Measurements from ENCODE around the gene FGGY.

FGGY gene

DNA sequence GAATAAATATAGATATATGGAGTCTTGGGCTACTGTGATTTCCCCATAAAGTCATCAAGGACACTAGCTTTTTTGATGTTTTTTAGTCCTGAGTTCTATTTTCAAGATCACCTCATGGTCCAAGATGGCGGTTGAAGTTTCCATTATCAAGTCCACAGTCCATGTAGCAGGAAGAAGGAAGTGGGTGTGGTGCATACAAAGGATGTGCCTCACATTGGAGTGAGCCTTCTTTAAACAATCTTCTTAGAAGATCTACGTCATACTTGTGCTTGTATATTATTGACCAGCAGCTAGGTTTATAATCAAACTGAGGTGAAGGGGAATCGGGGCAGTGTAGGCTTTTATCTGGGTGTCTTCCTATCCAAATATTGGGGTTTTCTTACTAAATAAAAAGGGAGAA is 93.4 kb downstream of the FGGY start:
- DNase-seq, result no peak

DNA sequence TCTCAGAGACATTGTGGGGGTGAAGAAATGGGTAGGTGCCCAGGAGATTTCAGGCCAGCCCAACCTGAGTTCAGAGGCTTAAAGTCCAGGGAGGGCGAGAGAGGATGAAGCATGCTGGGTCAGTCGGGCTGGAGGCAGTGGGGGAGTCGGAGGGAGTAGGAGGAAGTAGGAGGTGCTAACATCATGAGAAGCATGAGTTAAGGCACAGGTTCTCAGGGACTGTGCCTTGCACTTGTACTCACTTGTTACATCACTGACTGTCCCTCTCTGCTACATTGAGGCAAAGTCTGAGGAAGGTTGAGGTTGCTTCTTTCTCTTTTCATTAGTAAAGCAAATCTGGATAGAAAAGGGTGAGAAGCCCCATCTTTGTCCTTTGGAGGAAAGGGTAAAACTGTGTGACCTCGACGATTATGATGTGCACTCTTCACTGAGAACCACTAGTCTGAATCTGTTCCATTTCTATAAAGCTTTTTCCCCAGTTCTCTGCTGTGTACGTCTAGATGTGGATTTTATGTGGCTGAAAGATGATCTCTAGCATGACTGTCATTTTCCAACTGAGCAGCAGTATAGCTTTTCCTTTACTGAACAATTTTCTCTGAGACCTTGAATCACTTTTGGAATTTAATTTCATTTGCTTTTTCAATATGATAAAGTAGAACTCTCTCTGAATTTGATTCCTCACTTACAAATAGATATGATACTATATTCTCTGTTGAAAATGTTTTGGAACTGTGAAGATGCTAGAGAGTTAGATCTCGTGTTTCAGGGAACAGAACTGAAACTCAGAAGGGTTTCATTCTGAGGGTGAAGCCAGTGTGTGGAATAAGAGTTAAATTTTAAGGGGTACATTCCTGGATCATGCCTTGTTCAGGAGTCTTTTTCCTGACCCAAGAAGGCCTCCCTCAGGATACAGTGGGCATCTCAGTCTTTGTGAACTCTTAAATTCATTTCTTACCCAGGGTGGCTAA is 94.6 kb downstream of the FGGY start:
- DNase-seq, result no peak

DNA sequence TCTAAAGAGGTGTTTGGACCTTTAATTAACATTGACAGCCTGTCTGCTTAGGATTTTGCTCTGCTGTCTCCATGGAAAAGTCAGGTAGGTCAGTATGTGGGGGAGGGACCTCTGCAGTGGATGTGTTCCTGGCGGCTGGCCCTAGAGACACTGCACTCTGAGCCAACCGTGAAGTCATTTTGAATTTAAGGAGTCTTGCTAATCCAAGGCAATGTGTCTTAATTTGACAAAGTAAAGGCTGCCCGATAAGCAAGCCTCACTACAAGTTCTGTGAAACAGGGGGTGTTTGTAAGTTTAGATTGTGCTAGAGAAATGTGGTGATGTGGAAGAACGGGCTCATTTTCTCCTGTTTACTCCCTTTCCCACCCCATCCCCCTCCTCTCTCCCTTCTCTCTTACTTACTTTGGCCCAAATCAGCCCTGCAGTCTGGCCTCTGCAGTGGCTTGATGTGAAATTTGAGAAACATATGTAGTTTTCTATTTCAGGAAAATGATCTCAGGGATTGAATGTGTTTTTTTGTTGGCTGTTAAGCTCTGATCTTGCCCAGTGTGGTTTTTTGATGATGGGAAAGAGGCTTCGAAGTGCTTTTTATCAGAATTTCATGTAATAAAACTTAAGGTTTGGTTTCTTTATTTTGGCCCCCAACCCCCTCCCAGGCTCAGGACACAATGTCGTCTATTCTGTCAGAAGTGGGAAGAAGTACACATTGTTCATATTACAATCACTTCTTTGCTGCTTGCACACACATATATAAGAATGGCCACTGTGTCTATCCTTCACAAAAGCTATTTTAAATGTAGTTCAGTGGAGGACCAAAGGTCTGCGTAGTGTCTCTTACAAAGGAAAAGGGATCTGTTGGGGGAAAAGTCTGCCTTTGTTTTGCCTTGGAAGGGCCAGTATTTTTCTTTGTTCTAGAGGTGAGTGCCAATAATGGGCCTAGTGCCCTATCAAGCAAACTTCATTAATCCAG is 96.6 kb downstream of the FGGY start:
- peak; percentile 90 for DNase-seq

DNA sequence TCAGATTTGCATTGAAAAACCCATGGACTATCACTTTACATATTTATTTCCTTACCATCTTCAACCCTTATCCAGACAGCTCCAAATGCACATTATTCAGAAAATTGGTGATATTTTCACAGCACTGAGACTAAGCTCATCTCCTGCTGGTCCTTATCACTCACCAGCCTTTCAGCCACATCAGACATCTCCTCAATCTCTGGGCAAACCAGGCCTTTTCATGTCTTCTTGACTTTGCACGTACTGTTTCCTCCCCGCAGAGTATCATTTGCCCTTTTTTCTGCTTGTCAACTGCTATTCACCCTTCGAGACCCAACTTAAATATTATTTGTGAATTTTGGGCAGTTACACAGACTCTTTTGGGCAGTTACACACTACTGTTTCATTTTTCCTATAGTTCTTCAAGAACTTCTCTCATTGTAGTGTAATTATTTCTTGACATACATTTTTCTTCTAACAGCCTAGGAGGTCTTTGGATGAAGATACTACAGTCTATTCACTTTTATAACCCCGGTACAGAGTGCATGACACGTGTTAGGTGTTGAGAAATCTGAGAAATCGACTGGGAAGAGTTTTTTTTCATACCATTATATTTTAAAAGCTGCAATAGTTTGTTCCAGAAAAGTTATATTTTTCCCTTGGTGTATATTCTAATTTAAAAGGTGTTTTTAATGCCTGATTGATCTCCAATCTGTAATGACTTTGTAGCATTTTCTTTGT is 98.0 kb downstream of the FGGY start:
- DNase-seq, result no peak

DNA sequence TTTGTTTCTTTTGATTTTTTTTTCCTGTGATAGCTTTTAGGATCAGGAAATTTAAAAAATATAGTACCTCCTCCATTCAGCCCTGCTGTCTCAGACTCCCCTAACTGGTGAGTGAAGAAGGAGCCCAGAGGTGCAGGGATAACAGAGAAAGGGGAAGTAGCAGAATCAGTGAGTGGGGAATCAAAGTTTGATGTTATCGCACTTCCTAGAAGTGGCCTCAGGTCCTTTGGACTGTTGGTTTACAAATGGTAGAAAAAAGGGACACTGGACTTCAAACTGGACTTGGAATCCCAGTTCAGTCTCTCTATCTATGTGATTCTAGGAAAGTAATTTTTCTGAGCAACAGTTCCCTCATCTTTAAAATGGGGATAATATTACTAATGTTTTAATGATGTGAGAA is 99.5 kb downstream of the FGGY start:
- no peak for DNase-seq

DNA sequence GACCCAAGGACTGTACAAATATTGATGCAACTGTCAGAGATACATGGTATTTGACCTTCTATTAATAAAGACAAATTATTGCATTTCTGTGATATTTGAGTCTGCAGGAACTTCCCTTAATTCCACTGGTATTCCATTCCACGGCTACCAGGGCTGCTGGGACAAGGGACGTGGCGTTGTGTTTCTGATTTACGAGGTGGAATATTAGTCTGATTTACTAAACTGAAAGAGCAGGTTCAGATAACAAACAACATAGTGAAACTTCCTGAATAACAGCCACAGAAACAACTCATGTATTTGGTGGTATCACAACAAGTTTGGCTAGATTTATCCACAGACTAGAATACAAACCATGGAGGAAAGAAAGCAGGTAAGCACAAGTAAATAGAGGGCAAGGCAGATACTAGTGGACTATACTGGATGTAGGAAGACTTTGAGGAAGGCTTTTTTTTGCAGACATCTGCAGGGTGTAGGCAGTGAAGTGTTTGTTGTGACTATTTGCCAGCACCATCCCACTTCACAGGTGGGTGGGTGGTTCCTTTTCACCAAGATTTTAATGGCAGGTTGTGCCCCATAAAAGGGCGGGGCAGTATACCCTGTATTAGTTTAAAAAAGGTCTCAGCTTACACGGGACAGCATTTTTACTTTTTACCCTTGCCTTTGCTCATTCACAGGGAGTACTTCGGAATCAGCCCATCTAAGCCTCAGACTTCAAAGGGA is 100.4 kb downstream of the FGGY start:
- DNase-seq, result no peak

DNA sequence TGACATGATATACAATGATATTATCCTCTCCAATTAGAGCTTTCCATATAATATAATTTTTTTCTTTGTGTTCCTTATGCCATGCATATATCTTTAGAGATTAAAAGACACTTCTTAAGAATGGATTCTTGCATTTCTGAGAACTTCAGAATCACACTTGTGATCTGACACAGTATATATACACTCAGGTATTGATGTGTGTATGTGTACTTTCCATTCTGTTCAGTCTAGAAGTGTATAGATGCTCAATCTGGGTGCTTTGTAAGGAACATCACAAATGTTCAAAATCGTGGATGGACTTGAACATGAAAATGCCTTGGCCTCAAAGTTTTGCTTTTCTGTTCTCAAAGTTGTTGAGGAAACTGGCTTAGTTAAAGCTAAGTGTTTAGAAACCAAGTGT is 102.7 kb downstream of the FGGY start:
- no peak for DNase-seq

DNA sequence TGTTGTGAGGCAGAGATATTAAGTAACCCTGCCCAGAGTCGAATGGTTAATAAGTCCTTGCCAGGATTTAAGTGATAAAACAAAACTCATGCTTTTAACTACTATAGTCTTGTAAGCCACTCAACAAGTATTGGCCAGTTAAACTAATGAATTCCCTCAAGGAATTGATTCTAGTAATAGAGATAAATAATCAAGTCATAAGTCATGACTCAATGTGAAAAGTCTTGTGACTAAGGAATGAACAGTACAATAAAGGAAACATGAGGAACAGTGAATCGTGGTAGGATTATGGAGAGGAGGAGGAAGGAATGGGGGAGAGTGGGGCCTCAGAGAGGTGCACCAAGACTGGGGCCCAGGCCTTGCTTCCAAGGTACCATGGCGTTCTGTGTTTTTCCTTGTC is 104.7 kb downstream of the FGGY start:
- DNase-seq, result no peak

DNA sequence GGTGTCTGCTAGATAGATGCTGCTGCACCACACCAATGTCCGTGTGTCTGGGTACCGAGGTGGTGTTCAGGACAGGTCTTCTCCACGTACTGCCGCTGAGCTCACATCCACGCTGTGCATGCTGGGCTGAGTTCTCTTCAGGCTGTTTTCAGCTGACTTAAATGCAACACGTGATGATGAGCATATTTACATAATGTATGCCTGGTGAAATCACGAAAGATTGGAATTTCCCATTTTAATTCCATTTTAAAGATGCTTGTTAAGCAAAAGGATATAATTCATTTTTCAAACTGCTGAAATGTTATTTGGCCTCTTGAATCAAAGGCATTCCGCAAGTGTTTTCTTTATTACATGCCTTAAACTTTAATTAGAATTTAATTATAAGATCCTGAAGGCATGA is 107.9 kb downstream of the FGGY start:
- peak; percentile 75 for DNase-seq

DNA sequence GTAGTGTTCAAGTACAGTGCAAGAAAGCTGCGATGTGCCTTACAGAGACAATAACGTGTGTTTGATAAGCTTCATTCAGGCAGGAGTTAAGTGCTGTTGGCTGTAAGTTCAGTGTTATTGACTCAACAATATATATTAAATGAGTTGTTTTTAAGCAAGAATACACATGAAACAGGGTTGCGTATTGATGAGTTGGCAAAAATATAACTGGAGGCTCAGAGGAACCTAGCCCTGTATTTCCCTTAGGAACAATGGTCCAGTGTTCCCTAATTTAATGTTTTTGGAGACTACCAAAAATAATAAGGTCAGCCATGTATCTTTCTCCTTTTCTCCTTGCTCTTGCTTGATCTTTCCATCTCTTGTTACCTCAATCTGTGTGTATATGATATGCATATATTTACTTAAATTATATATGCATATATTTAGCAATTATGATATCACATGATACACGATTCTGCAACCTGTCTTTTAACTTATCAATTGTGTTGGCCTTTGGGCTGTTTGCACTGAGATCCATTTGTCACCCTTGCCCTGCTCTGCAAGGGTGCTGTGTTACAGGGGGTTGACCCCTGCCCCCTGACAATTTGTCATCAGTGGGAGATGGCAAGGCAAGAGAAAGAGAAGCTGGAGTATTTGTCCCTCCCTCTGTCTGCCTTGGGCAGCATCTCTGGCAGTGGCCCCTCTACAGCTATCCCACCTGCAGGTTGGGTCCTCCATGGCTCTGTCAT is 109.7 kb downstream of the FGGY start:
- DNase-seq, result no peak

DNA sequence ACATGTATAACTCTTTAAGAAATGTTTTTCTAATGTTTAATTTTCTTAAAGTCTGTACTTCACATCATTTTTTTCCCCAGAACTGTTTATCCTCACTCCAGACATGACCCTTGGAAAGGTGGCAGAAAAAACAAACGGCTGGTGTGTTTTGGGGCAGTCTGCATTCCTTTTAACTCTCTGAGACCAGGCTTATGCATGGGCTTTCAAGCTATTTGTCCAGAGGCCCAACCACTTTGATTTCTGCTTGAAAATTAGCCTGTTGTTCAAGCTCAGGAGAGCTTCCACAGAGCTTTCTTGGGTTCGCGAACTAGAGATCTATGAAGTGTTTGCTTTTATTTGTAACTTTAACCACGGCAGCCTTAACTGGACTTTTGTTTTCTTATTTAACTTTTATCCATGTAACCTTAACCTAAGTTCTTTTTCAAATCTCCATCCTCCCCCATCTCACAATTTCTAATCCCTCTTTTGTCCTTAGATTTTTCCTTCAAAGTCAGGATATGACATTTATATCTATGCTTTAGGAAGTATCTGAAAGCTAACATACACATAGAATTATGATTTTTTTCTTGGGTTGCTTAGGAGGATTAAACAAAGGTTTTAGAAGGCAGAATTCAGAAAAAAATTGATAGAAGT is 111.8 kb downstream of the FGGY start:
- DNase-seq, result no peak

DNA sequence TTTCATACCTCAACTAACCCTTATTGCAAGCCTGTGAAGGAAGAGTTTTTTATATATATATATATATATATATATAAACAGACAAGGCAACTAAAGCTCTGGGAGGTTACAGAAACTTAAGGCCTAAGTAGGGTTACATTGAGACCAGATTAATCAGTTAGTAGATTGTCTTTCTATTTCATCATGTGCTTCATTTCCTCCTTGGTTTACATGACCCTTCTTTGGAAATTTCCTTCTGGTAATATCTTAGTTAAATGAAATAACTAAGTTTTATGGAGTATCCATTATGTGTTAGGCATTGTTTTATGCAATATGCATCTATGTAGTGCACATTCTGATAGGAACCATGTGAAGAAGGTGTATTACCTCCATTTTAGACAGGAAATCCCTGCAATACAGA is 112.7 kb downstream of the FGGY start:
- DNase-seq, result no peak

DNA sequence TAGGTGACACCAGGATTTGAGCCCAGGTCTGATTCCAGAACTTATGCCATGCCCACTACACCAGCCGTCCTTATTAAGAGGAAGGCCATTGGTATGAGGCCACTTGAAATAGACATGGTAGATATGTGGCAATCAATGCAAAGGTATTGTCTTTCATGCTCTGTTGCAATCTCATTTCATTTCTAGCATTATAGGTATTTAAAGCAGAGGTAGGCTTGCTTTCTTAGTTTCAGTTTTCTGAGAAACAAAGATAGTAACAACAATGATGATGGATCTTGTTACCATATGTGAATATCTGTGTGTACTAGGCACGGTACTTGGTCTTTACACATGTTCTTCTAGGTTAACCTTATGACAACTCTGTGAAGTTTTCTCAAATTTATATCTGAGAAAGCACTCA is 113.1 kb downstream of the FGGY start:
- no peak for DNase-seq

DNA sequence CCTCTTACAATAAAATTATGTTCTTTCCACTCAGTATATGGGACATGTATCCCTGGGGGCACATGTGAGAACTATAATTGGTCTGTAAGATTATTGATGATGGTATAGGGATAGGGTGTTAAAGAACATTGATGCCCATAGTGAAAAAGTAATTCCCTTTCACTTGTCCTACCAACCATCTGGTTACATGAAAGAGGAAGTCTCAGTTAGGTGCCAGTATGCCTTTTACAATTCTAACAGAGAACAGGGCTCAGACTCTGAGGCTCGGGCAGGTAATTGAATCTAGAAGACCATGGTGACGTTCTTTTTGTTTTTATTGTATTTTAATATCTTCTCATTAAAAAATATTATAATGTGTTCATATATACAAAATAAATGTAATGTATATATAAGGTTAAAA is 113.6 kb downstream of the FGGY start:
- no peak for DNase-seq

DNA sequence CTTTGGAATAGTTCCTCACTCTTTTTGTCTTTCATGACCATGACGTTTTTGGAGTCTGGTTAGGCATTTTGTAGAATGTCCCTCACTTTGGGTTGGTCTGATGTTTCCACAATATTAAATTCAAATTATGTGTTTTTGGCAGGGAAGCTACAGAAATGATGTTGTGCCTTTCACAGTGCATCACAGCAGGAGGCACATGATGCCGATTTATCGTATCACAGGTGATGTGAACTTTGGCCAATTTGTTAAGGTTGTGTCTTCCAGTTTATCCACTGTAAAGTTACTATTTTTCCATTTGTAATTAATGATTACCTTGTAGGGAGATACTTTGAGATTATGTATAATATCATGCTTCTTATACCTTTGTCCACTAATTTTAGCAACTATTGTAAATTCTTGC is 114.3 kb downstream of the FGGY start:
- DNase-seq, result no peak

DNA sequence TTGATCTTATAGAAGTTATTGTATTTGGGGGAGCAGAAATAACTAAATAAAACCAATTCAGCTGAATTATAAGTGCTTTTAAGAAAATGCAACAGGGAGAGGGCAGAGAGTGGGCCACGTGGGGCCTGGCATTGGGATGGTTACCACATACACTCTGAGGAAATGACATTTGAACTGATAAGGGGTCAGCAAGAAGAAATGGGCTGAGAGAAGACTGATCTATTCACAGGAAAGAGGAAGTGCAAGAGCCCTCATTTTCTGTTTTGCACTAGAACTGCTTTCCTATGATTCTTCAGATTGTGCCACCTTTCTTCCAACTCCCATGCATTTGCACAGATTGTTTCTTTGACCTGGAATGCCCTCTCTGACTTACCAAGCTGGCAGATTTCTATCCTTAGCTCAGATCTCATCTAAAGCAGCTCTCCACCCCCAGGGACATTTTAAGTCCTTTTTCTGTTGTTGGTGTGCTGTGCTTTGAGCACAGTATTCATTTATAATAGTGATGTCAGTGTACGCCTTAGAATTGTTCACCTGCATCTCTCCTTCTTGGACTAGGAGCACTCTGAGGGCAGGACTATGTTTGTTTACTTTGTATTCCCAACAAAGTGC is 115.9 kb downstream of the FGGY start:
- no peak for DNase-seq

DNA sequence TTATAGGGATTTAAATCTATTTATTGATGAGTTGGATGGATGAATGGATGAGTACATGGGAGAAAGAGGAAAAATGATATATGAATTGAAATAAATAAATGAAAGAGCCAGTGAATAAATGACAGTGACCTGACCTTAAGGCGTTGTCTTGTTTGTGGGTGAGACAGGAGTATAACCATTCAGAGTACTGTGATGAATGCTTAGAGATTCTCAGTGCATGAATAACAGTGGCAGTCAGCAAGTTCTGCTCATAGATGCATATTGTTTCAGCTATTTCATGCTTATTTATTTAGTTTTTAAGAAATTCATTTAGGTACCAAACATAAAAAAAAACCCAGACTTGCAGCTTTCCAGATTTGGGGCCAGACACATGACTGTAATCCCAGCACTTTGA is 116.4 kb downstream of the FGGY start:
- no peak for DNase-seq

DNA sequence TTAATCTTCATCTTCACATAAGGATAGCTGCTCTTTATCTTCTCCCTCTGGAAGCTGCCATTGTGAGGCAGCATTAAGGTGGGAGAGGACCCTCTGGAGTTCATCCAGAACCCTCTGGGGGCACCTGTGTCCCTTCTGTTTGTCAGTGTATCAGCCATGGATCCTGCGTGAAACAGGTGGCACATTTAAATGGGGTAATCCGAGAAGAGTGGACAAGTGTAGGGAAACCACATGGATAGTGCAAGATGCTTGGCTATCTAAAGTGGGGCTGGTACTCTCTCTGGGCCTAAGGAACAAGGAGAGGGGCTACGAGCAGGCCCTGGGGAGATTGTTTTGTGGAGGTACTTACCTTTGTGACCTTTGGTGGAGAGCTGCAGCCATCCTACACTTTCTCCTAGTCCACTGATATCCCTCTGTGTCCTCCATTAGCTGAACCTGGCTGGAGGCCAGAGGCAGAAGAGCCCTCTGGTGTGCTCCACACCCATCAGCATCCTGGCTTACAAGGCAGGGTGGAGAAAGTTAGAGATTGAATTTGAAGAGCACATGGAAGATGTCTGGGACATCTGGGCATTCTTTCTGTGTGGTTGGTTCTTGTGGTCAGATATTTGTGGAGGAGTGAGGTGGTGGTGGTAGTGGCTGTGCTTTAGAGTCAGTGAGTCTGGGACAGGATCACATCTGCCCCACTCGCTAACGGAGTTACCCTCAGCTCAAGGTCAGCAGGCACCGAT is 117.7 kb downstream of the FGGY start:
- peak; percentile 82 for DNase-seq

DNA sequence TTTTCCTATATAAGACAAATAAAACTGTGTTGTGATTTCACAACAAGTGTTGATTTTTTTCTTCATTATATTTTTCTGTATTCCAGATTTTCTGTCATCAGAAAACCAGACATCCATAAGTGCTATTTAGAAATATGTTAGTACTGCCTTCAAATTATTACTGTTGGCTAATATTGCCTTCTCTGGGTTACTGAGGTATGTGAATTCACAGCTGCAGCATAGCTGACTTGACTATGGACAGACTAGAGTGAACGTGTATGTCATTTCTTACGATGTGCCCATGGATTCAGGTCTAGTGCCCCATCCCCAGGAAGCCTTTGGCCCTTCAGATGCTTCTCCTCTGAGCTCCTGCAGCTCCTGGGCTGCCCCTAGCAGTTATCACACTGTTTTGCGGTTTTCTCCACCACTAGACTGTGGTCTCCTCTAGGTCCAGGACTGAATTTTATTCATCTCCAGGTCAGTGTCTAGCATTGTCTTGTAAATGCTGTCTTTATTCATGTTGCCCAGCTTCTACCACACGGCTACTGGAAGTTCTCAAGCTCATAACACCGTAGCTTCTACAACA is 118.5 kb downstream of the FGGY start:
- no peak for DNase-seq
